SK-N-SH treated with all-trans-retinoic acid at 6 μM for 48 hours (cell line): ENCODE data around the gene FBL.

Experiments used
- CREB5 ChIP-seq: fragments of 250-450 bp; sonication (Bioruptor Pico); IDR thresholded peaks from 2 replicates; pipeline ENCODE4 v1.5.1; 2020; ENCODE audit warnings: low read depth, mild to moderate bottlenecking, moderate library complexity
- RARB ChIP-seq: fragments of 250-450 bp; sonication (Bioruptor Pico); IDR thresholded peaks from 2 replicates; pipeline ENCODE4 v1.8.0; 2021; ENCODE audit warnings: mild to moderate bottlenecking, moderate library complexity
- TCF4 ChIP-seq: fragments of 250-450 bp; sonication (Bioruptor Pico); IDR thresholded peaks from 2 replicates; pipeline ENCODE4 v1.8.0; 2021; ENCODE audit warnings: mild to moderate bottlenecking, moderate library complexity, borderline replicate concordance
- ZFP3 ChIP-seq: fragments of 250-450 bp; sonication (Bioruptor Pico); IDR thresholded peaks from 2 replicates; pipeline ENCODE4 v1.5.0; 2020; ENCODE audit warnings: mild to moderate bottlenecking, moderate library complexity

- TF ChIP-seq ZFP3 (no peak), RARB (CRISPR knock-in tag) (no peak), CREB5 (CRISPR knock-in tag) (no peak), TCF4 (CRISPR knock-in tag) (no peak)
Observed at GRCh38 chr19:39834287-39834841, 11.8 kb downstream of the FBL start.
